Tibial nerve (tissue), 4 donors: ENCODE data around the gene MAFG.

ENCODE experiments used
- EP300 ChIP-seq, 2 donors: sonication (generic); formaldehyde crosslinking; IDR thresholded peaks; one replicate each; pipeline ENCODE4 v1.6.1; 2017; ENCODE audit warnings: antibody characterized with exemption in 2 of 2, mild to moderate bottlenecking in 1 of 2
- POLR2A ChIP-seq, 2 donors: fragments of 450-650 bp; IDR thresholded peaks; one replicate each; pipeline ENCODE4 v1.6.1; 2017; ENCODE audit warnings: antibody characterized with exemption in 2 of 2, mild to moderate bottlenecking in 2 of 2, moderate library complexity in 2 of 2
- TF ChIP-seq, protein P1 (sequence below), 5 experiments: fragments of 200-600 bp in 3 of 5; fragments of 450-650 bp in 2 of 5; sonication (generic) in 3 of 5; IDR thresholded peaks; one replicate each; pipeline ENCODE4 v1.5.1; 2016 to 2019; ENCODE audit warnings: antibody characterized with exemption in 5 of 5, mild to moderate bottlenecking in 3 of 5, moderate library complexity in 2 of 5

DNA sequence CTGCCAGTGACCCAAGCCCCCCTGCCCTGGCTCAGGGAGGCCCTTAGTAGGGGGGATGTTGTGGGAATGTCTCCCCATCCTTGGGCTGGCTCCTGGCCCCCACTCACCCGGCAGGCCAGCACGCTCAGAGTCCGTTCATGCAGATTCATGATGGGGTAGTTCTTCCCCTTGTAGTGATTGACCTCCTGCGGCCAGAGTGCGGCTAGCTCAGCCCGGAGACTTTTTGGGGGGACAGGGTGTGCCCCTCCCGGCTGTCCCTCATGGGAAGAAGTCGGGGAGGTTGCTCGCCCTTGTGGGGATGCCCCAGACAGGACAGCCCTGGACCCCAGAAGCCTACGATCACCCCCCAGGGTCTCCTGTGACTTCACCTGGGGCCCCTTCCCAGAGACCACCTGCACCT, 21.5 kb downstream of the MAFG start:
- TF ChIP-seq, protein P1, sequence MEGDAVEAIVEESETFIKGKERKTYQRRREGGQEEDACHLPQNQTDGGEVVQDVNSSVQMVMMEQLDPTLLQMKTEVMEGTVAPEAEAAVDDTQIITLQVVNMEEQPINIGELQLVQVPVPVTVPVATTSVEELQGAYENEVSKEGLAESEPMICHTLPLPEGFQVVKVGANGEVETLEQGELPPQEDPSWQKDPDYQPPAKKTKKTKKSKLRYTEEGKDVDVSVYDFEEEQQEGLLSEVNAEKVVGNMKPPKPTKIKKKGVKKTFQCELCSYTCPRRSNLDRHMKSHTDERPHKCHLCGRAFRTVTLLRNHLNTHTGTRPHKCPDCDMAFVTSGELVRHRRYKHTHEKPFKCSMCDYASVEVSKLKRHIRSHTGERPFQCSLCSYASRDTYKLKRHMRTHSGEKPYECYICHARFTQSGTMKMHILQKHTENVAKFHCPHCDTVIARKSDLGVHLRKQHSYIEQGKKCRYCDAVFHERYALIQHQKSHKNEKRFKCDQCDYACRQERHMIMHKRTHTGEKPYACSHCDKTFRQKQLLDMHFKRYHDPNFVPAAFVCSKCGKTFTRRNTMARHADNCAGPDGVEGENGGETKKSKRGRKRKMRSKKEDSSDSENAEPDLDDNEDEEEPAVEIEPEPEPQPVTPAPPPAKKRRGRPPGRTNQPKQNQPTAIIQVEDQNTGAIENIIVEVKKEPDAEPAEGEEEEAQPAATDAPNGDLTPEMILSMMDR (IDR thresholded peaks at IDR 0.05), result no peak
- TF ChIP-seq POLR2A (IDR thresholded peaks at IDR 0.05), result no peak
- TF ChIP-seq EP300 (IDR thresholded peaks at IDR 0.05), result no peak
